ENCODE data around the gene CA10.

The CA10 gene

DNA sequence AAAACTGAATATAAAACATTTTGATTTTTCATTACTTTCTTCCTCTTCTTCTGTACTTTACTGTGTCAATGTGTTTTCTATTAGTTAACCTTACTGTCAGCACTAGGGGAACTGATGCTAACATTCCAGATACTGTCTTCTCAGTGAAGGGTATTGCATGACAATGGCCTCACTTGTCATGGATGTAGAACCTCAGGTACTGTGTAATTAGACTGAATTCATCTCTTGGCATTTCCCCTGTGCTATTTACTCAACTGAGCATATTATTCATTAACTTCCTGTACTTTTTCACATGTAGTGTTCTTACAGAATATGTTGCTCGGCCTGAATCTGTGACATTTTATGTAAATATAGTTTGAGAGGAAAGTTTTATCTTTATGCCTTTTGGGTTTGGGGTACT, 237.0 kb downstream of the CA10 start:
- no peaks in the 10 kb centered on the region for H3K9me3 ChIP-seq (ENCODE audit: insufficient read depth, low read depth, low read length)
- no peaks in the 10 kb centered on the region for H3K4me1 ChIP-seq (ENCODE audit: insufficient read depth, low read length, poor library complexity, severe bottlenecking)
- no peak for TF ChIP-seq EZH2phosphoT487 (IDR thresholded peaks at IDR 0.05; ENCODE audit: borderline replicate concordance)
- TF ChIP-seq, protein P1, sequence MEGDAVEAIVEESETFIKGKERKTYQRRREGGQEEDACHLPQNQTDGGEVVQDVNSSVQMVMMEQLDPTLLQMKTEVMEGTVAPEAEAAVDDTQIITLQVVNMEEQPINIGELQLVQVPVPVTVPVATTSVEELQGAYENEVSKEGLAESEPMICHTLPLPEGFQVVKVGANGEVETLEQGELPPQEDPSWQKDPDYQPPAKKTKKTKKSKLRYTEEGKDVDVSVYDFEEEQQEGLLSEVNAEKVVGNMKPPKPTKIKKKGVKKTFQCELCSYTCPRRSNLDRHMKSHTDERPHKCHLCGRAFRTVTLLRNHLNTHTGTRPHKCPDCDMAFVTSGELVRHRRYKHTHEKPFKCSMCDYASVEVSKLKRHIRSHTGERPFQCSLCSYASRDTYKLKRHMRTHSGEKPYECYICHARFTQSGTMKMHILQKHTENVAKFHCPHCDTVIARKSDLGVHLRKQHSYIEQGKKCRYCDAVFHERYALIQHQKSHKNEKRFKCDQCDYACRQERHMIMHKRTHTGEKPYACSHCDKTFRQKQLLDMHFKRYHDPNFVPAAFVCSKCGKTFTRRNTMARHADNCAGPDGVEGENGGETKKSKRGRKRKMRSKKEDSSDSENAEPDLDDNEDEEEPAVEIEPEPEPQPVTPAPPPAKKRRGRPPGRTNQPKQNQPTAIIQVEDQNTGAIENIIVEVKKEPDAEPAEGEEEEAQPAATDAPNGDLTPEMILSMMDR (conservative IDR thresholded peaks at IDR 0.05; ENCODE audit: low read length): no peak
- H4K20me1 ChIP-seq (ENCODE audit: insufficient read depth, low read length, poor library complexity, severe bottlenecking): no peaks in the 10 kb centered on the region
- H3K9ac ChIP-seq (ENCODE audit: low read depth, low read length, poor library complexity, severe bottlenecking): no peak overlapping the region
- H3K4me2 ChIP-seq (ENCODE audit: low read depth, low read length, poor library complexity, severe bottlenecking): no peak overlapping the region
- no peaks in the 10 kb centered on the region for H3K36me3 ChIP-seq (ENCODE audit: insufficient read depth, low read length)
- no peaks in the 10 kb centered on the region for H3K27me3 ChIP-seq (ENCODE audit: insufficient read depth, low read length, poor library complexity, severe bottlenecking)
- no peaks in the 10 kb centered on the region for H3F3A ChIP-seq (ENCODE audit: low read depth)
- H3K4me3 ChIP-seq (ENCODE audit: low read length, poor library complexity, severe bottlenecking): no peak overlapping the region
- no peaks in the 10 kb centered on the region for H3K9me2 ChIP-seq (replicated peaks; ENCODE audit: low read depth, low read length)
- no peak overlapping the region for H2AFZ ChIP-seq (ENCODE audit: low read length)
- H3K79me2 ChIP-seq (ENCODE audit: insufficient read depth, low read length): no peaks in the 10 kb centered on the region

DNA sequence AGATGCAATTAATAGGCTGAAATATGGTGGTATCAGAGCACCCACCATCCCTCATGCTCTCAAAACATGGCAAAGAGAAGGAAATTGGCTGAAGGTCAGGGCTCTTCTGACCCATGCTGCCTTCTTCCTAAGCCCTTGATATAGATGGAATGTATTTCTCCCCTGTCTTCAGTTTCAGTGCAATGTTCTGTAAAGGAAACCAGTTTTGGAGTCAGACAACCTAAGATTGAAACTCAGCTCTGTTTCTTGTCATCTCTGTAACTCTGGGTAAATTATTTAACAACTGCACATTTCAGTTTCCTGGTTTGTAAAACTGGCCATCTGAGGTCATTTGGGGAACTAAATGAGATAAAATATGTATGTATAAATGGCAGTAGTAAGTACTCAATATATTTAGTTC, 243.9 kb downstream of the CA10 start:
- Histone ChIP-seq H2AFZ (ENCODE audit: low read length) (no peak overlapping the region), H3K4me2 (ENCODE audit: low read depth, low read length, poor library complexity, severe bottlenecking) (no peak overlapping the region), H3K9me2 (replicated peaks; ENCODE audit: low read depth, low read length) (no peaks in the 10 kb centered on the region), H3K79me2 (ENCODE audit: insufficient read depth, low read length) (no peaks in the 10 kb centered on the region), H3K4me3 (ENCODE audit: low read length, poor library complexity, severe bottlenecking) (no peak overlapping the region), H3K9ac (ENCODE audit: low read depth, low read length, poor library complexity, severe bottlenecking) (no peak overlapping the region), H3K36me3 (ENCODE audit: insufficient read depth, low read length) (no peaks in the 10 kb centered on the region), H4K20me1 (ENCODE audit: insufficient read depth, low read length, poor library complexity, severe bottlenecking) (no peaks in the 10 kb centered on the region), H3K9me3 (ENCODE audit: insufficient read depth, low read depth, low read length) (no peaks in the 10 kb centered on the region), H3F3A (ENCODE audit: low read depth) (no peaks in the 10 kb centered on the region), H3K27me3 (ENCODE audit: insufficient read depth, low read length, poor library complexity, severe bottlenecking) (no peaks in the 10 kb centered on the region), H3K4me1 (ENCODE audit: insufficient read depth, low read length, poor library complexity, severe bottlenecking) (no peaks in the 10 kb centered on the region)
- TF ChIP-seq, protein P1 (conservative IDR thresholded peaks at IDR 0.05; ENCODE audit: low read length): no peak

DNA sequence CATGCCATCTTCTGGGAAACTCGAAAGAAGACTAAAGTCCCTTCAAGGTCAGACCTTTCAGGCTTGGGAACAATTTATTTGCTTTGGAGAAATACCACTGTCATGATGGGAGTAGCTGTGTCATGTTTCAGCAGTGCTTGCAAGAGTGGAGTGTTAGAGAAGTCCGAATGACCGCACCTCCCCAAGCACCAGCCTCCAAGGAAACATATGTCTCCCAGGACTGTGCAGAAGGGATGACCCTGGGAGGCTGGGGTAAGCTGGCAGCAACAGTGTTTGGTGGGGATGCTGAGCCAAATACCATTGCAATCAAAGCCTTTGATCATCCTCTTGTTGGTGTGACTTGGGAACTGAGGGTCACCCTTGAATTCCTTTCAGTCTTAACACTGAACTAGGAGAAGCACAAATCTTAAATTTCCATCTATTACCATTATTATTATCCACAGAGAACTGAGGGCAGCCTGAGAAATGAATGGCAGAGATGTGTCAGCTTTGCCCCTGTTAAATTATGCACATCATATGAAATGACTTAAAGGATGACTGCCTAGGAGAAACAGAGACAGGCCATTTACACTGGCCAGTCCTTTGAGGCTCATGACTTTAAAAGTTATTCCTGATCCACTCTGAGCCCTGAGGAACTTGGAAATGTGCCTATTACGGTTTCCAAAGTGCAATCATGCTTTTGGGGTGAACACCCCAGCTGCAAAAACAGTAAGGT, 244.9 kb downstream of the CA10 start:
- Histone ChIP-seq H3K4me2 (ENCODE audit: low read depth, low read length, poor library complexity, severe bottlenecking) (no peak overlapping the region), H4K20me1 (ENCODE audit: insufficient read depth, low read length, poor library complexity, severe bottlenecking) (no peaks in the 10 kb centered on the region), H3K4me3 (ENCODE audit: low read length, poor library complexity, severe bottlenecking) (no peak overlapping the region), H3K4me1 (ENCODE audit: insufficient read depth, low read length, poor library complexity, severe bottlenecking) (no peaks in the 10 kb centered on the region), H3K27me3 (ENCODE audit: insufficient read depth, low read length, poor library complexity, severe bottlenecking) (no peaks in the 10 kb centered on the region), H3K9me3 (ENCODE audit: insufficient read depth, low read depth, low read length) (no peaks in the 10 kb centered on the region), H3K9me2 (replicated peaks; ENCODE audit: low read depth, low read length) (no peaks in the 10 kb centered on the region), H3F3A (ENCODE audit: low read depth) (no peaks in the 10 kb centered on the region), H3K9ac (ENCODE audit: low read depth, low read length, poor library complexity, severe bottlenecking) (no peak overlapping the region), H2AFZ (ENCODE audit: low read length) (no peak overlapping the region), H3K36me3 (ENCODE audit: insufficient read depth, low read length) (no peaks in the 10 kb centered on the region), H3K79me2 (ENCODE audit: insufficient read depth, low read length) (no peaks in the 10 kb centered on the region)
- TF ChIP-seq EZH2phosphoT487 (IDR thresholded peaks at IDR 0.05; ENCODE audit: borderline replicate concordance): no peak
- TF ChIP-seq, protein P1 (conservative IDR thresholded peaks at IDR 0.05; ENCODE audit: low read length): no peak
